ENCODE results near the gene ZC3H12C. TPM values are rescaled to one million over a fixed set of nuclear protein-coding genes. Genes with fewer than 3 reads are reported as not detected.

ZC3H12C gene
- total and polyA plus RNA-seq, 3 donors from 2014 or later, result 6.8 to 17.0 (median 16.9) TPM

GRCh38 chr11:110093407-110094297 lies 460 bp downstream of the ZC3H12C start:
- Histone ChIP-seq H3K36me3 (ENCODE audit: low read depth, missing control alignments) (no peaks in the 10 kb centered on the region), H3K4me3 (peak overlapping the region; percentile 73 to 85), H3K27ac (peak overlapping the region; percentile 96 to 97), H3K9me3 (no peaks in the 10 kb centered on the region), H3K4me1 (peaks cover 14% of the 10 kb centered on the region), H3K27me3 (no peaks in the 10 kb centered on the region)
- DNase-seq, result peak; percentile 79
- intact Hi-C loops (cut with DNase I; ENCODE audit: low total_unique reads), result no loop called here
- 0% methylated on average over 25 to 30 of the region's 80 CpGs for WGBS, 2 donors
- TF ChIP-seq CTCF (IDR thresholded peaks at IDR 0.05) (no peak), POLR2A (IDR thresholded peaks at IDR 0.05) (no peak)

- H3K27ac ChIP-seq, result peak overlapping the region; percentile 96 to 97
- WGBS, 2 donors, result 18 to 21% methylated on average over 9 of the region's 9 CpGs
- intact Hi-C loops (cut with DNase I; ENCODE audit: low total_unique reads), result no loop called here
Measured at GRCh38 chr11:110094298-110095285, 1.4 kb downstream of the ZC3H12C start.

GRCh38 chr11:110095554-110095953 lies 2.4 kb downstream of the ZC3H12C start:
- intact Hi-C loops (cut with DNase I; ENCODE audit: low total_unique reads), result no loop called here
- 45 to 58% methylated on average over 5 of the region's 5 CpGs for WGBS, 2 donors
- no peak for DNase-seq
- no peaks in the 10 kb centered on the region for H3K36me3 ChIP-seq (ENCODE audit: low read depth, missing control alignments)
- no peaks in the 10 kb centered on the region for H3K9me3 ChIP-seq
- H3K4me1 ChIP-seq, result peaks cover 14% of the 10 kb centered on the region
- H3K4me3 ChIP-seq, result no peak overlapping the region
- TF ChIP-seq POLR2A (IDR thresholded peaks at IDR 0.05) (no peak), CTCF (IDR thresholded peaks at IDR 0.05) (no peak)
- no peaks in the 10 kb centered on the region for H3K27me3 ChIP-seq
- peak overlapping the region in 1 of 2 donors; percentile 17 for H3K27ac ChIP-seq

More at GRCh38 chr11:110094298-110095285, 1.4 kb downstream of the ZC3H12C start:
- no peak for TF ChIP-seq POLR2A (IDR thresholded peaks at IDR 0.05)
- no peak for TF ChIP-seq CTCF (IDR thresholded peaks at IDR 0.05)
- Histone ChIP-seq H3K27me3 (no peaks in the 10 kb centered on the region), H3K4me1 (peaks cover 14% of the 10 kb centered on the region), H3K9me3 (no peaks in the 10 kb centered on the region), H3K4me3 (peak overlapping the region; percentile 73 to 85), H3K36me3 (ENCODE audit: low read depth, missing control alignments) (no peaks in the 10 kb centered on the region)
- DNase-seq, result no peak

DNA sequence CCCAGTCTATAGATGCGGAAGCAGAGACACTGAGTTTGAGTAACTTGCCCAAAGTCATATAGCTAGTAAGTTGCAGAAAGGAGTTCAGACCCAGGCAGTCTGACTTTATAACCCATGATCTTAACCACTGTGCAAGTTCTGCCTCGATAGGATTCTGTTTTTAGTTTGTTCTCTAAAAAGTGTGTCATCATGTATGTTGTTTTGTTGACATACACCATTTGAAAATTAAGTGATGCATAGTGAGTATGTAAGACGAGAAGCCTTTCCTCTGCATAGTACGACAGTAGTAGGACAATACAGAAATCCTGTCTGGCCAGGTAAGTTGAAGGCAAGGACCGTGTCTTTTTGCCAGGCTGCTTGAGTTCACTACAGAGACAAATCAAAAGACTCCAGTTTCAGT lies 3.3 kb downstream of the ZC3H12C start:
- Histone ChIP-seq H3K27ac (no peak overlapping the region), H3K36me3 (ENCODE audit: low read depth, missing control alignments) (no peaks in the 10 kb centered on the region), H3K4me3 (no peak overlapping the region), H3K27me3 (no peaks in the 10 kb centered on the region), H3K9me3 (no peaks in the 10 kb centered on the region), H3K4me1 (peaks cover 14% of the 10 kb centered on the region)
- intact Hi-C loops (cut with DNase I; ENCODE audit: low total_unique reads), result no loop called here
- 81 to 84% methylated on average over 5 of the region's 5 CpGs for WGBS, 2 donors
- no peak for DNase-seq
- TF ChIP-seq CTCF (IDR thresholded peaks at IDR 0.05), result no peak
- no peak for TF ChIP-seq POLR2A (IDR thresholded peaks at IDR 0.05)
